Stimulated activated CD8-positive, alpha-beta memory T cell treated with anti-CD3 and anti-CD28 coated beads, Interleukin-4, amount 100 ng/mL, for 24 hours (primary cell): Measurements from ENCODE around the gene FMC1.

ENCODE experiments used
- DNase-seq: peaks from one replicate; pipeline ENCODE4 v3.0.0-alpha.2; 2020; ENCODE audit warnings: low read depth

Gene FMC1

GRCh38 chr7:139374246-139374645 is 33.1 kb downstream of the FMC1 start:
- no peak for DNase-seq

- DNase-seq = no peak
Observed at GRCh38 chr7:139382439-139382838, 41.3 kb downstream of the FMC1 start.

- no peak for DNase-seq
Observed at GRCh38 chr7:139384611-139385010, 43.5 kb downstream of the FMC1 start.

GRCh38 chr7:139387594-139387993 is 46.5 kb downstream of the FMC1 start:
- no peak for DNase-seq

GRCh38 chr7:139389091-139389490 is 48.0 kb downstream of the FMC1 start:
- no peak for DNase-seq

- no peak for DNase-seq
Observed at GRCh38 chr7:139389774-139390173, 48.6 kb downstream of the FMC1 start.

- DNase-seq = no peak
Observed at GRCh38 chr7:139393621-139394211, 52.6 kb downstream of the FMC1 start.

GRCh38 chr7:139394540-139394939 is 53.4 kb downstream of the FMC1 start:
- no peak for DNase-seq
